ENCODE measurements around the gene PTPN4.

DNA sequence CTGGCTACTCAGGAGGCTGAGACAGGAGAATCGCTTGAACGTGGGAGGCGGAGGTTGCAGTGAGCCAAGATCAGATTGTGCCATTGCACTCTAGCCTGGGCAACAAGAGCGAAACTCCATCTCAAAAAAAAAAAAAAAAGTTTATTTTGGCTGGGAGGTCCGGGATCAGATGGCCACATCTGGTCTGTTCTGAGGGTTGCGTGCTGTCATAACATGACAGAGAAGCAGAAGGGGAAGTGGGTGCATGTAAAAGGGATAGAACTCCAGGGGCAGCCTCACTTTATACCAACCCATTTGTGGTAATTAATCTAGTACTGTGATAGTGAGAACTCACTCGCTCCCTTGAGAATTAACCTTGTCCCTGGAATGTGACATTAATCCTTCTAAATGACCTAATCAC, 101.2 kb downstream of the PTPN4 start:
- TF ChIP-seq CTCF (IDR thresholded peaks at IDR 0.05) = no peak
- TF ChIP-seq POLR2AphosphoS5 (IDR thresholded peaks at IDR 0.05) = no peak
- no peak for TF ChIP-seq POLR2A (IDR thresholded peaks at IDR 0.05)
